ENCODE data around the gene THUMPD1. TPM values are rescaled to one million over a fixed set of nuclear protein-coding genes. Genes with fewer than 3 reads are reported as not detected.

The THUMPD1 gene
- total RNA-seq, 1 experiment from 2014 or later, result 27.2 TPM

GRCh38 chr16:20689668-20690067 is 52.0 kb downstream of the THUMPD1 start:
- no peaks in the 10 kb centered on the region for H3K4me1 Mint-ChIP-seq (ENCODE audit: low read depth, unreplicated experiment)
- H3K27me3 Mint-ChIP-seq (ENCODE audit: insufficient read depth, unreplicated experiment), result no peaks in the 10 kb centered on the region
- DNase-seq, result no peak
- no peaks in the 10 kb centered on the region for H3K36me3 Mint-ChIP-seq (ENCODE audit: insufficient read depth, unreplicated experiment)
- H3K27me3 ChIP-seq (replicated peaks; ENCODE audit: control insufficient read depth, insufficient read depth, low read length), result no peaks in the 10 kb centered on the region
- H3K27ac Mint-ChIP-seq (ENCODE audit: unreplicated experiment), result no peak overlapping the region
- no peaks in the 10 kb centered on the region for H3K4me1 ChIP-seq
- H3K9me3 Mint-ChIP-seq (ENCODE audit: unreplicated experiment), result no peaks in the 10 kb centered on the region
- H3K36me3 ChIP-seq (ENCODE audit: control insufficient read depth, insufficient read depth, low read length), result no peaks in the 10 kb centered on the region
- CTCF ChIA-PET, result no interaction called here
- no peaks in the 10 kb centered on the region for H3K9me3 ChIP-seq
- intact Hi-C loops (cut with micrococcal nuclease; ENCODE audit: unreplicated experiment), result loop anchor here (5.0 to 10.0 kb wide), 2 partner anchors 137 to 305 kb away; no protein-coding TSS in a partner anchor
- POLR2A ChIA-PET, result no interaction called here
- BruUV-seq (replicated peaks), result no TSS peak
- TF ChIP-seq CTCF (IDR thresholded peaks at IDR 0.05; ENCODE audit: insufficient read depth in 1 of 2, low read depth in 1 of 2, low read length in 1 of 2, severe bottlenecking in 1 of 2, unreplicated experiment in 1 of 2), result no peak
- H3K4me3 ChIP-seq (ENCODE audit: low read depth, low read length), result no peak overlapping the region
- H3K4me3 Mint-ChIP-seq (ENCODE audit: unreplicated experiment), result no peak overlapping the region

- DNase-seq, result no peak
- no TSS peak for BruUV-seq (replicated peaks)
- no peak overlapping the region for H3K4me3 ChIP-seq (ENCODE audit: low read depth, low read length)
- no peak for TF ChIP-seq CTCF (IDR thresholded peaks at IDR 0.05; ENCODE audit: insufficient read depth in 1 of 2, low read depth in 1 of 2, low read length in 1 of 2, severe bottlenecking in 1 of 2, unreplicated experiment in 1 of 2)
- 0 out of 2 replicates have a peak, but pooled peaks cover 1% of the 10 kb centered on the region for H3K4me1 ChIP-seq
- CTCF ChIA-PET, result no interaction called here
- H3K4me1 Mint-ChIP-seq (ENCODE audit: low read depth, unreplicated experiment), result peaks cover 13% of the 10 kb centered on the region
- intact Hi-C loops (cut with micrococcal nuclease; ENCODE audit: unreplicated experiment), result no loop called here
- no peaks in the 10 kb centered on the region for H3K9me3 ChIP-seq
- no peaks in the 10 kb centered on the region for H3K27me3 ChIP-seq (replicated peaks; ENCODE audit: control insufficient read depth, insufficient read depth, low read length)
- no peaks in the 10 kb centered on the region for H3K36me3 ChIP-seq (ENCODE audit: control insufficient read depth, insufficient read depth, low read length)
- H3K4me3 Mint-ChIP-seq (ENCODE audit: unreplicated experiment), result no peak overlapping the region
- no peaks in the 10 kb centered on the region for H3K36me3 Mint-ChIP-seq (ENCODE audit: insufficient read depth, unreplicated experiment)
- H3K27ac Mint-ChIP-seq (ENCODE audit: unreplicated experiment), result no peak overlapping the region
- no peaks in the 10 kb centered on the region for H3K27me3 Mint-ChIP-seq (ENCODE audit: insufficient read depth, unreplicated experiment)
- POLR2A ChIA-PET, result no interaction called here
- H3K9me3 Mint-ChIP-seq (ENCODE audit: unreplicated experiment), result no peaks in the 10 kb centered on the region
Observed at GRCh38 chr16:20683812-20684211, 57.8 kb downstream of the THUMPD1 start.

Other genes with a start within 250 kb of the THUMPD1 start
- 0.56 and 1.4 TPM in 2 replicates for gene ACSM2B, start 165.5 kb downstream of the THUMPD1 start, total RNA-seq (2022)
- not detected in 2 replicates for gene ACSM1, start 44.1 kb downstream of the THUMPD1 start, total RNA-seq (2022)
- gene ACSM3, start 22.2 kb upstream of the THUMPD1 start, total RNA-seq (2022), result 6.9 TPM in 2 replicates
- 22.4 and 24.6 TPM in 2 replicates for gene ERI2, start 64.7 kb upstream of the THUMPD1 start, total RNA-seq (2022)
- 6.9 and 7.3 TPM in 2 replicates for gene REXO5, start 64.7 kb upstream of the THUMPD1 start, total RNA-seq (2022)
- 16.4 and 19.2 TPM in 2 replicates for gene DCUN1D3, start 158.5 kb upstream of the THUMPD1 start, total RNA-seq (2022)
- gene LYRM1, start 159.0 kb upstream of the THUMPD1 start, total RNA-seq (2022), result 40.3 and 46.1 TPM in 2 replicates

Measured in Caco-2 (cell line).